Nephron (organoid): ENCODE measurements around the gene KCNH2.

ENCODE experiments used
- H3K27ac Mint-ChIP-seq, 3 experiments: 2 replicates each; pipeline ENCODE4 v1.8.0; 2020; ENCODE audit warnings: mixed read lengths in 3 of 3, mild to moderate bottlenecking in 2 of 3, moderate library complexity in 1 of 3
- H3K27me3 Mint-ChIP-seq: 2 replicates; pipeline ENCODE4 v1.8.0; 2021; ENCODE audit warnings: low read depth, mild to moderate bottlenecking, moderate library complexity, mixed read lengths
- H3K36me3 Mint-ChIP-seq: 2 replicates; pipeline ENCODE4 v1.8.0; 2020; ENCODE audit warnings: low read depth, mixed read lengths
- H3K4me1 Mint-ChIP-seq: 2 replicates; pipeline ENCODE4 v1.8.0; 2020; ENCODE audit warnings: mixed read lengths
- H3K4me3 Mint-ChIP-seq, 3 experiments: 2 replicates each; pipeline ENCODE4 v1.8.0; 2020; ENCODE audit warnings: mild to moderate bottlenecking in 3 of 3, mixed read lengths in 3 of 3, moderate library complexity in 2 of 3
- H3K9me3 Mint-ChIP-seq: 2 replicates; pipeline ENCODE4 v1.8.0; 2020; ENCODE audit warnings: mixed read lengths
- TF ChIP-seq, protein P1 (sequence below), 3 experiments: fragments of 200-600 bp; sonication (generic); IDR thresholded peaks; one replicate each; pipeline ENCODE4 v1.5.0; 2021; ENCODE audit warnings: antibody characterized with exemption in 3 of 3; ENCODE audit not compliant: unreplicated experiment in 3 of 3

The KCNH2 gene

DNA sequence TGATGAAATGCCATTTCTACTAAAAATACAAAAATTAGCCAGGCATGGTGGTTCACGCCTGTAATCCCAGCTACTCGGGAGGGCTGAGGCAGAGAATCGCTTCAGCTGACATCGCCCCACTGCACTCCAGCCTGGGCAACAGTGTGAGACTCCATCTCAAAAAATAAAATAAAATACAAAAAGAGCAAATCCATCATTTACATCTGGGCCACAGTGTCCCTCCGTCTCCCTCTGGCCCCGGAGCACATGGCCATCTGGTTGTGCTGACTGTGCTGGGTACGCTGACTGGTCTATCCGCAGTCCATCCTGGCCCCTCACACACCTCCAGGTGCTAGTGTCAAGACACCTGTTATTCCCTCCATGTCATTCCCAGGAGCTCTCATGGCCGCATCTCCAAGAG, 42.1 kb downstream of the KCNH2 start:
- Mint-ChIP-seq H3K4me3 (no peak overlapping the region), H3K9me3 (no peaks in the 10 kb centered on the region), H3K4me1 (peaks cover 27% of the 10 kb centered on the region), H3K36me3 (no peaks in the 10 kb centered on the region), H3K27ac (no peak overlapping the region), H3K27me3 (peaks cover 3% of the 10 kb centered on the region)
- TF ChIP-seq, protein P1, sequence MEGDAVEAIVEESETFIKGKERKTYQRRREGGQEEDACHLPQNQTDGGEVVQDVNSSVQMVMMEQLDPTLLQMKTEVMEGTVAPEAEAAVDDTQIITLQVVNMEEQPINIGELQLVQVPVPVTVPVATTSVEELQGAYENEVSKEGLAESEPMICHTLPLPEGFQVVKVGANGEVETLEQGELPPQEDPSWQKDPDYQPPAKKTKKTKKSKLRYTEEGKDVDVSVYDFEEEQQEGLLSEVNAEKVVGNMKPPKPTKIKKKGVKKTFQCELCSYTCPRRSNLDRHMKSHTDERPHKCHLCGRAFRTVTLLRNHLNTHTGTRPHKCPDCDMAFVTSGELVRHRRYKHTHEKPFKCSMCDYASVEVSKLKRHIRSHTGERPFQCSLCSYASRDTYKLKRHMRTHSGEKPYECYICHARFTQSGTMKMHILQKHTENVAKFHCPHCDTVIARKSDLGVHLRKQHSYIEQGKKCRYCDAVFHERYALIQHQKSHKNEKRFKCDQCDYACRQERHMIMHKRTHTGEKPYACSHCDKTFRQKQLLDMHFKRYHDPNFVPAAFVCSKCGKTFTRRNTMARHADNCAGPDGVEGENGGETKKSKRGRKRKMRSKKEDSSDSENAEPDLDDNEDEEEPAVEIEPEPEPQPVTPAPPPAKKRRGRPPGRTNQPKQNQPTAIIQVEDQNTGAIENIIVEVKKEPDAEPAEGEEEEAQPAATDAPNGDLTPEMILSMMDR (IDR thresholded peaks at IDR 0.05; ENCODE audit: unreplicated experiment in 3 of 3) = no peak

DNA sequence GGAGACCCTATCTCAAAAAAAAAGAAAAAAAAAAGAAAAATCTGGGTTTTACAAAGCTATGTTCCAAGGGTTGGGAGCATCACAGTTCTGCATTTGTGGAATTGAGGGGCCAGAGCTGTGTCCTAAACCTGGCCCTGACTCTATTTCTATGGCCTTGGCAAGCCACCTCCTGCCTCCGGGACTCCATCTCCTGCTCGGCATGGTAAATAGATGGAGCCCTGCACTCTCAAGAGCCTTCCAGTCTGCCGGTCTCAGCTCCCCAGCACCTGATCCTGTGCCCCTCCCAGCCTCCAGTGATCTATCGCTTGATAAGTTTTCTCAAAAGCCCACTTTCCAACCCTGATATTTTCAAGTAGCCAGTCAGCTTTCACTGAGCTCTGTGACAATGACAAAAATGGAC, 43.0 kb downstream of the KCNH2 start:
- H3K4me3 Mint-ChIP-seq = no peak overlapping the region

GRCh38 chr7:150934045-150934766, 43.9 kb downstream of the KCNH2 start:
- H3K27me3 Mint-ChIP-seq = peaks cover 3% of the 10 kb centered on the region
- H3K4me1 Mint-ChIP-seq = peaks cover 16% of the 10 kb centered on the region
- H3K4me3 Mint-ChIP-seq = no peak overlapping the region
- TF ChIP-seq, protein P1 (IDR thresholded peaks at IDR 0.05; ENCODE audit: unreplicated experiment in 3 of 3) = no peak
- H3K27ac Mint-ChIP-seq = no peak overlapping the region
- H3K9me3 Mint-ChIP-seq = no peaks in the 10 kb centered on the region
- H3K36me3 Mint-ChIP-seq = no peaks in the 10 kb centered on the region

More for the DNA sequence above, 43.0 kb downstream of the KCNH2 start:
- peaks cover 3% of the 10 kb centered on the region for H3K27me3 Mint-ChIP-seq
- H3K27ac Mint-ChIP-seq = no peak overlapping the region
- H3K4me1 Mint-ChIP-seq = peaks cover 22% of the 10 kb centered on the region
- no peaks in the 10 kb centered on the region for H3K9me3 Mint-ChIP-seq
- TF ChIP-seq, protein P1 (IDR thresholded peaks at IDR 0.05; ENCODE audit: unreplicated experiment in 3 of 3) = no peak
- H3K36me3 Mint-ChIP-seq = no peaks in the 10 kb centered on the region

- no peaks in the 10 kb centered on the region for H3K9me3 Mint-ChIP-seq
- no peaks in the 10 kb centered on the region for H3K27me3 Mint-ChIP-seq
- TF ChIP-seq, protein P1 (IDR thresholded peaks at IDR 0.05; ENCODE audit: unreplicated experiment in 3 of 3) = no peak
- H3K36me3 Mint-ChIP-seq = no peaks in the 10 kb centered on the region
- no peak overlapping the region for H3K4me3 Mint-ChIP-seq
- peaks cover 7% of the 10 kb centered on the region for H3K4me1 Mint-ChIP-seq
- no peak overlapping the region for H3K27ac Mint-ChIP-seq
Observed at GRCh38 chr7:150931199-150931869, 46.8 kb downstream of the KCNH2 start.

GRCh38 chr7:150928541-150928940, 49.6 kb downstream of the KCNH2 start:
- no peak overlapping the region for H3K27ac Mint-ChIP-seq
- H3K9me3 Mint-ChIP-seq = no peaks in the 10 kb centered on the region
- H3K4me1 Mint-ChIP-seq = peaks cover 18% of the 10 kb centered on the region
- no peak overlapping the region for H3K4me3 Mint-ChIP-seq
- TF ChIP-seq, protein P1 (IDR thresholded peaks at IDR 0.05; ENCODE audit: unreplicated experiment in 3 of 3) = no peak
- no peaks in the 10 kb centered on the region for H3K36me3 Mint-ChIP-seq
- H3K27me3 Mint-ChIP-seq = no peaks in the 10 kb centered on the region
